ENCODE data around the gene SURF6.
A peak's percentile ranks its signal among the peaks of the same experiment; 100 is the strongest.
"Not testable (repeated sequence)": the region's sequence is repeated elsewhere in the genome, so short reads cannot be mapped to it uniquely, and the experiment has no call there.

The SURF6 gene

DNA sequence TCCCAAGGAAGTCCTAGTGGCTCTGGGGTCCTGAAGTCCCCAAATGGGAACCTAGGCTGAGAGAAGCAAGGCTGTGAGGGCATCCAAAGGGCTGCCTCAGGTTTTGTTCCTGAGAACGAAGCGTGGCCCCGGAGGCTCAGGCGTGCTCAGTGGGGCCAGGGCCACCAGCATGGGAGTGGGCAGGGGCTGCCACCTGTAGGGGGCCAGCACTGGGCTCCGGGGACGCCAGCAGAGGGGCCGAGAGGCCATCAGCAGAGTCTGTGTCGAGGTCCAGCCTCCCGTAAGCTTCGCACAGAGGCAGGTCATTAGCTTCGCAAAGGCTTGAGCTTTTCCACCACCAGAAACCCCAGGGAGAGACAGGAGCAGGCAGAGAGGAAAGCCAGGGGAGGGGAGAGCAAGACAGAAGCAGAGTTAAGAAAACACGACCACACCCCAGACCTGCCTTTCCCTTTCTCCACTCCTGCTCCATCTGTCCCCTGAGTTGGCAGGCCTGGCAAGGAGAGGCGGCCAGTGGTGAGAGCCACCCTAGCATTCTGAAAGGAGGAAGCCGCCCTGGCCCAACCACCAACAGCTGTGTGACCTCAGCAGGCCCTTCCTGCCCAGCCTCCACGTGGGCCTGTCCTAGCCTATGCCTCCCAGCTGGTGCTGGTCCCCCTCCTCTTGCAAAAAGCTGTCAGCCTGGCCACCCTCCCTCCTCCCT lies 5.5 kb upstream of the SURF6 start:
- Histone ChIP-seq H3K36me3 (ENCODE audit: low read depth) (peaks cover 70% of the 10 kb centered on the region), H3K9me3 (ENCODE audit: severe bottlenecking) (no peaks in the 10 kb centered on the region), H3K4me1 (ENCODE audit: insufficient read depth, poor library complexity, severe bottlenecking) (no peaks in the 10 kb centered on the region), H3K4me3 (ENCODE audit: severe bottlenecking) (no peak overlapping the region), H3K27ac (ENCODE audit: poor library complexity, severe bottlenecking) (no peak overlapping the region), H3K27me3 (ENCODE audit: insufficient read depth, poor library complexity, severe bottlenecking) (no peaks in the 10 kb centered on the region)
- DNase-seq (ENCODE audit: low spot score) (no peak), ATAC-seq (ENCODE audit: low read depth) (no peak)
- TF ChIP-seq, protein P1, sequence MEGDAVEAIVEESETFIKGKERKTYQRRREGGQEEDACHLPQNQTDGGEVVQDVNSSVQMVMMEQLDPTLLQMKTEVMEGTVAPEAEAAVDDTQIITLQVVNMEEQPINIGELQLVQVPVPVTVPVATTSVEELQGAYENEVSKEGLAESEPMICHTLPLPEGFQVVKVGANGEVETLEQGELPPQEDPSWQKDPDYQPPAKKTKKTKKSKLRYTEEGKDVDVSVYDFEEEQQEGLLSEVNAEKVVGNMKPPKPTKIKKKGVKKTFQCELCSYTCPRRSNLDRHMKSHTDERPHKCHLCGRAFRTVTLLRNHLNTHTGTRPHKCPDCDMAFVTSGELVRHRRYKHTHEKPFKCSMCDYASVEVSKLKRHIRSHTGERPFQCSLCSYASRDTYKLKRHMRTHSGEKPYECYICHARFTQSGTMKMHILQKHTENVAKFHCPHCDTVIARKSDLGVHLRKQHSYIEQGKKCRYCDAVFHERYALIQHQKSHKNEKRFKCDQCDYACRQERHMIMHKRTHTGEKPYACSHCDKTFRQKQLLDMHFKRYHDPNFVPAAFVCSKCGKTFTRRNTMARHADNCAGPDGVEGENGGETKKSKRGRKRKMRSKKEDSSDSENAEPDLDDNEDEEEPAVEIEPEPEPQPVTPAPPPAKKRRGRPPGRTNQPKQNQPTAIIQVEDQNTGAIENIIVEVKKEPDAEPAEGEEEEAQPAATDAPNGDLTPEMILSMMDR (IDR thresholded peaks at IDR 0.05; ENCODE audit: poor library complexity, severe bottlenecking): no peak

GRCh38 chr9:133340916-133341315 lies 4.9 kb upstream of the SURF6 start:
- H3K27ac ChIP-seq (ENCODE audit: poor library complexity, severe bottlenecking): no peak overlapping the region
- H3K36me3 ChIP-seq (ENCODE audit: low read depth): peaks cover 65% of the 10 kb centered on the region

DNA sequence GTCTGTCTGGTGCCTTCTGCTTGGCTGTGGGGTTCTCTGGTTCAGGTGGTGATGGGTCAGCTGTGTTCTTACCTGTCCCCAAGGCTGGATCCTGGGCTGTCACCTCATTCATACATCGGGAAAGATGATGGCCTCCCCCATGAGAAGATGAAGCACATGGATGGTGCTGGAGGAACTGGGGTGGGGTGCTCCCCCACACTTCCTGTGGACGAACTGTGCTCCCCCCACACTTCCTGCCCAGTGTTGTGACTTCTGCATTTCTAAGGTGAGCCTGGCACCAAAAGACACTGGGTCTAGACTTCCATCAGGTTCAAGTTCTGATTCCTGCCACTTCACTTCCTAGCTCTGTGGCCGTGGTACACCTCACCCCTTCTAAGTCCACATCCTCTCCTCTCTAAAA lies 4.3 kb upstream of the SURF6 start:
- peaks cover 58% of the 10 kb centered on the region for H3K36me3 ChIP-seq (ENCODE audit: low read depth)
- no peak overlapping the region for H3K27ac ChIP-seq (ENCODE audit: poor library complexity, severe bottlenecking)
- ATAC-seq (ENCODE audit: low read depth) (no peak), DNase-seq (ENCODE audit: low spot score) (no peak)
- H3K9me3 ChIP-seq (ENCODE audit: severe bottlenecking): no peaks in the 10 kb centered on the region
- no peaks in the 10 kb centered on the region for H3K4me1 ChIP-seq (ENCODE audit: insufficient read depth, poor library complexity, severe bottlenecking)
- H3K27me3 ChIP-seq (ENCODE audit: insufficient read depth, poor library complexity, severe bottlenecking): no peaks in the 10 kb centered on the region
- H3K4me3 ChIP-seq (ENCODE audit: severe bottlenecking): no peak overlapping the region
- TF ChIP-seq, protein P1 (IDR thresholded peaks at IDR 0.05; ENCODE audit: poor library complexity, severe bottlenecking): no peak

More at GRCh38 chr9:133340916-133341315, 4.9 kb upstream of the SURF6 start:
- Histone ChIP-seq H3K4me1 (ENCODE audit: insufficient read depth, poor library complexity, severe bottlenecking) (no peaks in the 10 kb centered on the region), H3K4me3 (ENCODE audit: severe bottlenecking) (no peak overlapping the region), H3K9me3 (ENCODE audit: severe bottlenecking) (no peaks in the 10 kb centered on the region), H3K27me3 (ENCODE audit: insufficient read depth, poor library complexity, severe bottlenecking) (no peaks in the 10 kb centered on the region)
- DNase-seq (ENCODE audit: low spot score) (no peak), ATAC-seq (ENCODE audit: low read depth) (no peak)
- TF ChIP-seq, protein P1 (IDR thresholded peaks at IDR 0.05; ENCODE audit: poor library complexity, severe bottlenecking): no peak

DNA sequence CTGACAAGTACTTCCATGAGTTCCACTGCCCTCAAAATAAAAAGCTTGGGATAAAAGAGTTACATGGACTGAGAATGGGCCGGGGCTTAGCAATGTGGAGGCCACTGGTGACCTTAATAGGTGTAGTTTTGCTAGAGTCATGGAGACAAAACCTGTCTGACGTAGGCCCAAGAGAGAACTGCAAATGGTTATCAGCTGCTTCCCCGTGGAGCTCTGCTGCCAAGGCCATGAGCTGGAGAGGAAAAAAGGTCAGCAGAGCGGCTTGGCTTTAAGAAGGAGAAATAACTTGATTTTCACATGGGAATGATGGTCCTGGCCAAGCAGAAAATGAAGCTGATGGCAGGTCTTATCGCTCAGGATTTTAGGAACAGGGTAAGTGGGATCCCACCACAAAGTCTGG lies 3.7 kb upstream of the SURF6 start:
- no peak for DNase-seq (ENCODE audit: low spot score)
- no peaks in the 10 kb centered on the region for H3K27me3 ChIP-seq (ENCODE audit: insufficient read depth, poor library complexity, severe bottlenecking)
- peaks cover 56% of the 10 kb centered on the region for H3K36me3 ChIP-seq (ENCODE audit: low read depth)
- no peak for ATAC-seq (ENCODE audit: low read depth)
- TF ChIP-seq, protein P1 (IDR thresholded peaks at IDR 0.05; ENCODE audit: poor library complexity, severe bottlenecking): no peak
- H3K9me3 ChIP-seq (ENCODE audit: severe bottlenecking): no peaks in the 10 kb centered on the region
- H3K4me3 ChIP-seq (ENCODE audit: severe bottlenecking): no peak overlapping the region
- H3K27ac ChIP-seq (ENCODE audit: poor library complexity, severe bottlenecking): no peak overlapping the region
- H3K4me1 ChIP-seq (ENCODE audit: insufficient read depth, poor library complexity, severe bottlenecking): no peaks in the 10 kb centered on the region

DNA sequence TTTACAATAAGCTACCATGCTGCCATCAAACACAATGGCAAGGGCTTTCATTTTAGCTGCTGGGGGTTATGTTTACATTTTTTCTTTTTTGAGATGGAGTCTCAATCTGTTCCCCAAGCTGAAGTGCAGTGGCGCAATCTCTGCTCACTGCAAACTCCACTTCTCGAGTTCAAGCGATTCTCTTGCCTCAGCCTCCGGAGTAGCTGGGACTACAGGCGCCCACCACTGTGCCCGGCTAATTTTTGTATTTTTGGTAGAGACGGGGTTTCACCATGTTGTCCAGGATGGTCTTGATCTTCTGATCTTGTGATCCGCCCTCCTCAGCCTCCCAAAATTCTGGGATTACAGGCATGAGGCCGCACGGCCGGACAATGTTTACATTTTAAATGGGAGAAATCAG lies 1.1 kb downstream of the SURF6 start:
- ATAC-seq (ENCODE audit: low read depth); H3K9me3 ChIP-seq (ENCODE audit: severe bottlenecking); H3K4me1 ChIP-seq (ENCODE audit: insufficient read depth, poor library complexity, severe bottlenecking); H3K27me3 ChIP-seq (ENCODE audit: insufficient read depth, poor library complexity, severe bottlenecking): not testable (repeated sequence)
- peak overlapping the region; percentile 38 for H3K27ac ChIP-seq (ENCODE audit: poor library complexity, severe bottlenecking)
- peak overlapping the region; percentile 73 for H3K4me3 ChIP-seq (ENCODE audit: severe bottlenecking)
- peaks cover 55% of the 10 kb centered on the region for H3K36me3 ChIP-seq (ENCODE audit: low read depth)
- peak; percentile 7 for DNase-seq (ENCODE audit: low spot score)
